Measurements from ENCODE around the gene DAZAP1.

Gene DAZAP1

DNA sequence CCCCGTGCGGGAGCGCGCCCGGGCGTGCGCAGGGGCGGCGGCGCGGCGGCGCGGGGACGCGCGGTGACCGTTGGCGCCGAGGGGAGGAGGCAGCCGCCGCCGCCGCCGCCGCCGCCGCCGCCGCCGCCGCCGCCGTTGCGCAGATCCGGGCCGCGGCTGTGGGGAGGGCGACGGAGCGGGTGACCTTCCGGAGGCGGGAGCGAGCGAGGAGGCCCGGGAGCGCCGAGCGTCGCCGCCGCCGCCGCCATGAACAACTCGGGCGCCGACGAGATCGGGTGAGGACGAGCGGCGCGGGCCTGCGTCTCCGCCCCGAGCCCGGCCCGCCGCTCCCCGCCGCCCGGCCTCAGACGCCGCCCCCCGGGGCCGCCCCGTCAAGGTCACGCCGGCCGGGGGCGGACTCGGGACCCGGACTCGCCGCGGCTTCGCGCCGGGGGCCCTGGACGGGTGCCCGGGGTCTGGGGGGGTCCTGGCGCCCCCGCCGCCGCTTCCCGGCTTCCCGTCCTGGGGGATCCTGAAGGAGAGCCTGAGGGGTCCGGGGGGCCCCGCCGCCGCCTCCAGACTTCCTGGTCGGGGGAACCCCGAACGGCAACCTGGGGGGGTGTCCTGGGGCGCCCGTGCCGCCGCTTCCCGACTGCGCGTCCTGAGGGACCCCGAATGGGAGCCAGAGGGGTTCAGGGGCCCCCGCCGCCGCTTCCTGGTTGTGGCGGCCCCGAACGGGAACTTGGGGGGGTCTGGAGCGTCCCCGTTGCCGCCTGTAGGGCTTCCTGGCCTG, at the start of gene DAZAP1:
DAZAP1 (plus strand) TSS at position 59 of the 772 bp plus-strand sequence; CDS start at position 247, 188 bp downstream.
- DNase-seq (ENCODE audit: low spot score): no peak
- H3K4me3 ChIP-seq: peak within 1 kb of the TSS; percentile 91
- H3K27ac ChIP-seq: peak within 1 kb of the TSS; percentile 88 to 95
- TF ChIP-seq, protein P1, sequence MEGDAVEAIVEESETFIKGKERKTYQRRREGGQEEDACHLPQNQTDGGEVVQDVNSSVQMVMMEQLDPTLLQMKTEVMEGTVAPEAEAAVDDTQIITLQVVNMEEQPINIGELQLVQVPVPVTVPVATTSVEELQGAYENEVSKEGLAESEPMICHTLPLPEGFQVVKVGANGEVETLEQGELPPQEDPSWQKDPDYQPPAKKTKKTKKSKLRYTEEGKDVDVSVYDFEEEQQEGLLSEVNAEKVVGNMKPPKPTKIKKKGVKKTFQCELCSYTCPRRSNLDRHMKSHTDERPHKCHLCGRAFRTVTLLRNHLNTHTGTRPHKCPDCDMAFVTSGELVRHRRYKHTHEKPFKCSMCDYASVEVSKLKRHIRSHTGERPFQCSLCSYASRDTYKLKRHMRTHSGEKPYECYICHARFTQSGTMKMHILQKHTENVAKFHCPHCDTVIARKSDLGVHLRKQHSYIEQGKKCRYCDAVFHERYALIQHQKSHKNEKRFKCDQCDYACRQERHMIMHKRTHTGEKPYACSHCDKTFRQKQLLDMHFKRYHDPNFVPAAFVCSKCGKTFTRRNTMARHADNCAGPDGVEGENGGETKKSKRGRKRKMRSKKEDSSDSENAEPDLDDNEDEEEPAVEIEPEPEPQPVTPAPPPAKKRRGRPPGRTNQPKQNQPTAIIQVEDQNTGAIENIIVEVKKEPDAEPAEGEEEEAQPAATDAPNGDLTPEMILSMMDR (IDR thresholded peaks at IDR 0.05): no peak

DNA sequence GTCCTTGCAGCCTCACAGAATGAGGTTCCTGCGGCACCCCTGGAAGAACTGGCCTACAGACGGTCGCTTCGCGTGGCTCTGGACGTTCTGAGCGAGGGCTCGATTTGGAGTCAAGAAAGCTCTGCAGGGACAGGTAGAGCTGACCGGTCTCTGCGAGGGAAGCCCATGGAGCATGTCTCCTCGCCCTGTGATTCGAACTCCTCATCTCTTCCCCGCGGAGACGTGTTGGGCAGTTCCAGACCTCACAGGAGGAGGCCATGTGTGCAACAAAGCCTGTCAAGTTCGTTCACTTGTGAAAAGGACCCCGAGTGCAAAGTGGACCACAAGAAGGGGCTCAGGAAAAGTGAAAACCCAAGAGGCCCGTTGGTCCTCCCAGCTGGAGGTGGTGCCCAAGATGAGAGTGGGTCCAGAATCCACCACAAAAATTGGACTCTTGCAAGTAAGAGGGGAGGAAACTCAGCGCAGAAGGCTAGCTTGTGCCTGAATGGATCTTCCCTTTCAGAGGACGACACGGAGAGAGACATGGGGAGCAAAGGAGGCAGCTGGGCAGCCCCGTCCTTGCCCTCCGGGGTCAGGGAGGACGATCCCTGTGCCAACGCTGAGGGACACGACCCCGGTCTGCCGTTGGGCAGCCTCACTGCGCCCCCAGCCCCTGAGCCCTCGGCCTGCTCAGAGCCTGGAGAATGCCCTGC, 47.1 kb upstream of the DAZAP1 start:
- Histone ChIP-seq H3K4me3 (peak overlapping the region; percentile 63), H3K27ac (peak overlapping the region; percentile 25 to 84)
- TF ChIP-seq, protein P1 (IDR thresholded peaks at IDR 0.05): no peak
- no peak for DNase-seq (ENCODE audit: low spot score)

DNA sequence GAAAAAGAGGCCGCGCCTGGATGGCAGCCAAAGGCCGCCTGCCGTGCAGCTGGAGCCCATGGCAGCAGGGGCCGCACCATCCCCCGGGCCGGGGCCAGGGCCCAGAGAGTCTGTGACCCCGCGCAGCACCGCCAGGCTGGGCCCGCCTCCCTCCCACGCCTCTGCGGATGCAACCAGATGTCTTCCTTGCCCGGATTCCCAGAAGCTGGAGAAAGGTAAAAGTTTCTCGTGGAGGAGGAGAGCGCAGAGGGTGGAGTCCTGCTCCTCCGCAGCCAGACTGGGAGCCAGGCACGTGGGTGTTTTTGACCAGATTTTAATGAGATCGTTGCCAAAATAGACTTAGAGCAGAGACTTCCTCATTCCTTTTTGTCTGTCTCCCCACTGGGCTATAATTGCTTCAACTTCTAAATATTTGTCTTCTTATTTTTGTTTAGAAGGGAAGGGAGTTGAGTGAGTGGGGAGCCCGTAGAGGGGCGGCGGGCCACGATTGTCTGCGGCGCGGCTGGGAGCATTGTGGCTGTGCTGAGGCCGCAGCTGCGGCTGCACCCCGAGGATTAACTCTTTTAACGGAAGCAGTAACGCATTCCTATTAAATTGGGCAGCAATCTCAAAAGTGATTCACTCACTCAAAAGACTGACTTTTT, 46.4 kb upstream of the DAZAP1 start:
- DNase-seq (ENCODE audit: low spot score): no peak
- TF ChIP-seq, protein P1 (IDR thresholded peaks at IDR 0.05): no peak
- H3K27ac ChIP-seq: peak overlapping the region; percentile 25 to 84
- H3K4me3 ChIP-seq: peak overlapping the region; percentile 63

DNA sequence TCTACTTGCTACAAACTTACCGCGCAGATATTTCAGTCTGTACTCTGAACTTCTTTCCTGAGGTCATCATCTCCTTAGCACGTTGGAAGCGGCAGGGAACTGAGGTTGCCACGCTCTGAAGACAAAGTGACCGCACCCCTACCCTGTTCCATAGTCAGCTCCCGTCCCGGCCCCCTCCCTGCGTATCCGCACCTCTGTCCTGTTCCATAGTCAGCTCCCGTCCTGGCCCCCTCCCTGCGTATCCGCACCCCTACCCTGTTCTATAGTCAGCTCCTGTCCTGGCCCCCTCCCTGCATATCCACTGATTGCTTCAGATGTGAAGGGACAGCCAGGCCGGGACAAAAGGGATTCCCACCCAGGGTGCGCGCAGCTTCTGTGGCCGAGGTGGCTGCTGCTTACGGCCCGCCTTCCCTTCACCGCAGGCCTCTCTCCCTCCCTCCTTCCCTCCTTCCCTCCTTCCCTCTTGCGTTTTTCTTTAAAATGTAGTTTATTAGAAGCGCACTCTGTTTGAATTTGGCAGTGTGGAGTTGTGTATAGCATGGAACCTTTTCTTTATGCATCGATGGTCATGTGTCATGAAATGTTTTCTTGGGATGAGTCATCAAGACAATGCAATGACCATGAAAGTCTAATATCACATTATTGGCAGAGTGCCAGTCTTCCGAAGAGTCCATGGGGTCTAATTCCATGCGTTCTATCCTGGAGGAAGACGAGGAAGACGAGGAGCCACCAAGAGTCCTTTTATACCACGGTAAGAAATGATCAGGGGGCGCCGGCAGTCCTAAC, 45.6 kb upstream of the DAZAP1 start:
- Histone ChIP-seq H3K27ac (peak overlapping the region; percentile 39 to 84), H3K4me3 (peak overlapping the region; percentile 63)
- TF ChIP-seq, protein P1 (IDR thresholded peaks at IDR 0.05): no peak
- DNase-seq (ENCODE audit: low spot score): no peak

DNA sequence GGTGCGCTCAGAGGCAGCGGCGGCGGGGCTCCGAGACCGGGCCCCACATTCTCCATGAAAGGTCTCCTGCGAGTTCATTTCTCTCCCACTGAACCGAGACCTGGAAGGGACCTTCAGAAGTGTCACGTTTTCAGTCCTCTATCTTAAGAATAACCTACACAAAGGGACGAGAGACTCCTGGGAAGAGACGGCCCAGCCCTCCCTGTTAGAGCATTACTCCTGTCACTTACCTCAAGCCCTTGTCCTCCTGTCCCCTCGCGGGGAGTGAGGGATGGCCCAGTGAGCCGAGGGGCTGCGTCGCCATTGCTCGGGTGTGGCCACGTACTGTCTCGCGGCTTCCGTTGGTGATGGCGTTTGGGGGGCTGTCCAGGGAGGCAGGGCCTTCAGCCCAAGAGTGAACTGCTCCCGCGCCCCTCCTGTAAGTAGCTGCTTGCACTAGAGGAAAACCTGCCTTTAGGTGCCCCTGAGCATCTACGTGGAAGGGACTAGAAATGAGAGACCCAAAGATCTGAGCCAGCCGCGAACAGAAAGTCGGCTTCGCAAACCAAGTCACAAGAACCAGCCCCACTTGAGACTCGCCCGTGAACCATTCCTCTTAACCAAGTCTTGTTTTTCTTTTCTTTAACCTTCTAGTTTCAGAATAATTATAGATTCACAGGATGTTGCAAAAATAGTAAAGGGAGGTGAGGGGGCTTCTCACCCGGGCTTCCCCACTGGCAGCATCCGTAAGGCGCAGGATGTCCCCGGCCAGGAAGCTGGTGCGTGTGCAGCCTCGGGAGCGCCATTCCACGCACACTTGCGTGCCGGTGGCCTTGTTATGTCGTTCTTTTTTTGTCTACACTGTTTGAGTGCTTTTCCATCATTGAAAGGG, 44.8 kb upstream of the DAZAP1 start:
- Histone ChIP-seq H3K4me3 (no peak overlapping the region), H3K27ac (peak overlapping the region; percentile 39 to 84)
- no peak for DNase-seq (ENCODE audit: low spot score)
- TF ChIP-seq, protein P1 (IDR thresholded peaks at IDR 0.05): no peak

DNA sequence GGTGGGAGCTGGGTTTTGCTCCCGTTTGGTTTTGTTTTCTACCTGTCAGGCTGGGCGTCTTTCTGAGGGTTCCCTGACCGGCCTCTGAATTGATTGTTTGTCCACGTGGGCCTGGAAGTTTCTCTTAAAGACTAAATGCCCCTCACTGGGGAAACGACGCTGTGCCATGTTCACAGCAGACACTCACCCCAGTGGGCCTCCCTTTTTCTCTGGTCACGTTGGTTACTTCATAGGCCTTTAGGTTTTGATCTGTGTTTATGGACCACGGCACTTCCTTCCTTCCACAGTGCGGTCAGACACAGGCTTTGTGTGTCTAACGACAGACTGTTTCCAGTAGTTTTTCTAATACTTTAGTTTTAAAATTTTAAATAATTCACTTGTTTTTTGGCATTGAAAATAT, 43.8 kb upstream of the DAZAP1 start:
- no peak overlapping the region for H3K4me3 ChIP-seq
- DNase-seq (ENCODE audit: low spot score): no peak
- TF ChIP-seq, protein P1 (IDR thresholded peaks at IDR 0.05): no peak
- H3K27ac ChIP-seq: no peak overlapping the region

Measured in coronary artery (tissue), 2 donors.